ENCODE measurements around the gene GRM7.

The GRM7 gene

DNA sequence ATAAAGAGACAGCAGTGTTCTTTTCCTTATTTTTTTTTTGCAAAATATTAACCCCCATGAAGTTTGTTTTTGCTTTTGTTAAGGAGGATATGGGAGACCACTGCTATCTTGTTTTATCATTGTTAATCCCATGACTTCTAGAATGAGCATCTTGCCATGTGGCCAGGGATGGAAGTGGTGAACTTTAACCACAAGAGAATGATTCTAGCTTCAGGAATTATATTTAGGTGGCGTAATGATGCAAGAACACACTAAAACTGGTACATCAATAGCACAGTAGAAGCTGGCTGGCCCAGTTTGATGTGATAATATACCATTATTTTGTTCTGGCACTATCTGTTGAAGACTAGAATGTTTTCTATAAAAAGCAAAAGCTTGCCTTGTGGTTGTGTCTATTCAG is 720.9 kb downstream of the GRM7 start:
- no peak for TF ChIP-seq CTCF (conservative IDR thresholded peaks at IDR 0.05; ENCODE audit: low read depth, low read length)
- no peak for DNase-seq (ENCODE audit: low read depth)
- no peak overlapping the region for H3K4me3 ChIP-seq (ENCODE audit: low read length)

- no peak for DNase-seq (ENCODE audit: low read depth)
- H3K4me3 ChIP-seq (ENCODE audit: low read length) = no peak overlapping the region
- TF ChIP-seq CTCF (conservative IDR thresholded peaks at IDR 0.05; ENCODE audit: low read depth, low read length) = no peak
These were observed 724.1 kb downstream of the GRM7 start for GRCh38 chr3:7585052-7585451.

DNA sequence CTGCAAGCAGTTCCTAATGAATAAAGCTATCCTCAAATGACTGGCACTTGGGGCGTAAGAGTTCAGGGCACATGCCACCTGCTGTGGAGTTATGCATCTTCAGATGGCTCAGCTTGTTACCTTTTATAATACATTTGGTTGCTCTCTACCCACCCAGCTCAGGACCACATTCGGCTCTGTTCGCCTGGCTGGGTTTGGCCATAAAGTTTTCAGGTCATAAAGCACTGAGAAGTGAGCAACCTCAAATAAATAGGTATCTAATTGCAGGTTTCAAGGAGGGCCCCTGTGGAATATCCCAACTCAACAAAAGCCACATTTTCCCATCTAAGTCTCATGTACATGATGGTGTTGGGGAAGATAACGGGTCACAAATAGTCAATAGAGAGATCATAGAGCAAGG is 727.3 kb downstream of the GRM7 start:
- no peak for DNase-seq (ENCODE audit: low read depth)
- H3K4me3 ChIP-seq (ENCODE audit: low read length) = no peak overlapping the region
- TF ChIP-seq CTCF (conservative IDR thresholded peaks at IDR 0.05; ENCODE audit: low read depth, low read length) = no peak

- no peak for TF ChIP-seq CTCF (conservative IDR thresholded peaks at IDR 0.05; ENCODE audit: low read depth, low read length)
- no peak overlapping the region for H3K4me3 ChIP-seq (ENCODE audit: low read length)
- DNase-seq (ENCODE audit: low read depth) = no peak
These were observed 728.6 kb downstream of the GRM7 start for GRCh38 chr3:7589526-7589925.

DNA sequence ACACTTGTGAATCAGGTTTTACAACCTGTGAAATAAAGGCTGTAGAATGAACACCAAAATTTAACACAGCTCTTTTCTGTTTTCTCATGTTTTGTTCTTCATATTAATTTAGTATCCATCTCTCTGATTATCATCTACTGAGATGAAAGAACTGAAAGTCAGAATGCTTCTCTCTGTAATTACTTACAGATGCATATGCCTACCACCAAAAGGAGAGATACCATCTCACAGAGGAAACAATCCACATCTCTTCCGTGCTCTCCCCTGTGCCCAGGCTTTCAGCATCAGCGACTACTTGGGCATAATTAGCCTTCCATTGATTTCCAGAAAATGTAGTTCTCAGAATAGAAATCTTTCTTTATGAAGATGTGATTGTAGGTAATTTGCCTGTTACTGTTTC is 741.4 kb downstream of the GRM7 start:
- no peak for TF ChIP-seq CTCF (conservative IDR thresholded peaks at IDR 0.05; ENCODE audit: low read depth, low read length)
- no peak overlapping the region for H3K4me3 ChIP-seq (ENCODE audit: low read length)
- no peak for DNase-seq (ENCODE audit: low read depth)

DNA sequence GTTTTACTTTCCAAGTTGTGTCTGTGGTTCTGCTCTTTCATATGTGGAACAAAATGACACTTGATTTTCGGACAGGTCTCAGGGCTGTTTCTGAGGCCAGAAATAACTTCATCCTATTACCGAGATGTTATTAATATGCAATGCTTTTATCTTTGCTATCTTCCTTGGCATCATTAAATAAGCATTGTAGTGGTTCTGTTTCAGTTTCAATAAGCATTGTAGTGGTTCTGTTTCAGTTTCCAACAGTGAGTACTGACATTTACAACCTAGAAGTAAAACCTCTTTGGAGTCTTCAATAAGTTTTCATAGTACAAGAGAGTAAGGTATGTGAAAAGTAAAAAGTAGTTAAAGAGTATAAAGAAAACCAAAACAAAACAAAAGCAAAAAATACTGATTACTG is 746.2 kb downstream of the GRM7 start:
- DNase-seq (ENCODE audit: low read depth) = no peak
- no peak for TF ChIP-seq CTCF (conservative IDR thresholded peaks at IDR 0.05; ENCODE audit: low read depth, low read length)
- no peak overlapping the region for H3K4me3 ChIP-seq (ENCODE audit: low read length)

GRCh38 chr3:7607676-7608075 is 746.8 kb downstream of the GRM7 start:
- H3K4me3 ChIP-seq (ENCODE audit: low read length) = no peak overlapping the region
- TF ChIP-seq CTCF (conservative IDR thresholded peaks at IDR 0.05; ENCODE audit: low read depth, low read length) = no peak
- no peak for DNase-seq (ENCODE audit: low read depth)
